ENCODE results near the gene KNL1. TPM values are rescaled to one million over a fixed set of nuclear protein-coding genes. Genes with fewer than 3 reads are reported as not detected.

Gene KNL1, protein sequence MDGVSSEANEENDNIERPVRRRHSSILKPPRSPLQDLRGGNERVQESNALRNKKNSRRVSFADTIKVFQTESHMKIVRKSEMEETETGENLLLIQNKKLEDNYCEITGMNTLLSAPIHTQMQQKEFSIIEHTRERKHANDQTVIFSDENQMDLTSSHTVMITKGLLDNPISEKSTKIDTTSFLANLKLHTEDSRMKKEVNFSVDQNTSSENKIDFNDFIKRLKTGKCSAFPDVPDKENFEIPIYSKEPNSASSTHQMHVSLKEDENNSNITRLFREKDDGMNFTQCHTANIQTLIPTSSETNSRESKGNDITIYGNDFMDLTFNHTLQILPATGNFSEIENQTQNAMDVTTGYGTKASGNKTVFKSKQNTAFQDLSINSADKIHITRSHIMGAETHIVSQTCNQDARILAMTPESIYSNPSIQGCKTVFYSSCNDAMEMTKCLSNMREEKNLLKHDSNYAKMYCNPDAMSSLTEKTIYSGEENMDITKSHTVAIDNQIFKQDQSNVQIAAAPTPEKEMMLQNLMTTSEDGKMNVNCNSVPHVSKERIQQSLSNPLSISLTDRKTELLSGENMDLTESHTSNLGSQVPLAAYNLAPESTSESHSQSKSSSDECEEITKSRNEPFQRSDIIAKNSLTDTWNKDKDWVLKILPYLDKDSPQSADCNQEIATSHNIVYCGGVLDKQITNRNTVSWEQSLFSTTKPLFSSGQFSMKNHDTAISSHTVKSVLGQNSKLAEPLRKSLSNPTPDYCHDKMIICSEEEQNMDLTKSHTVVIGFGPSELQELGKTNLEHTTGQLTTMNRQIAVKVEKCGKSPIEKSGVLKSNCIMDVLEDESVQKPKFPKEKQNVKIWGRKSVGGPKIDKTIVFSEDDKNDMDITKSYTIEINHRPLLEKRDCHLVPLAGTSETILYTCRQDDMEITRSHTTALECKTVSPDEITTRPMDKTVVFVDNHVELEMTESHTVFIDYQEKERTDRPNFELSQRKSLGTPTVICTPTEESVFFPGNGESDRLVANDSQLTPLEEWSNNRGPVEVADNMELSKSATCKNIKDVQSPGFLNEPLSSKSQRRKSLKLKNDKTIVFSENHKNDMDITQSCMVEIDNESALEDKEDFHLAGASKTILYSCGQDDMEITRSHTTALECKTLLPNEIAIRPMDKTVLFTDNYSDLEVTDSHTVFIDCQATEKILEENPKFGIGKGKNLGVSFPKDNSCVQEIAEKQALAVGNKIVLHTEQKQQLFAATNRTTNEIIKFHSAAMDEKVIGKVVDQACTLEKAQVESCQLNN (N-terminal part only)
- 9.8 TPM for polyA plus RNA-seq
- long read RNA-seq, donor 1: 0 reads
- long read RNA-seq, donor 2, full-length matches to known transcripts: 2 of 2 reads
- long read RNA-seq, donor 2, partial matches to known transcripts: 0 of 2 reads
- long read RNA-seq, donor 2, other reads (novel, unspliced or antisense): 0 of 2 reads
- long read RNA-seq, donor 3: 0 reads
- long read RNA-seq, donor 4, full-length matches to known transcripts: 1 of 1 reads
- long read RNA-seq, donor 4, partial matches to known transcripts: 0 of 1 reads
- long read RNA-seq, donor 4, other reads (novel, unspliced or antisense): 0 of 1 reads
- long read RNA-seq, donor 5, full-length matches to known transcripts: 1 of 1 reads
- long read RNA-seq, donor 5, partial matches to known transcripts: 0 of 1 reads
- long read RNA-seq, donor 5, other reads (novel, unspliced or antisense): 0 of 1 reads
- long read RNA-seq, donor 6, full-length matches to known transcripts: 2 of 2 reads
- long read RNA-seq, donor 6, partial matches to known transcripts: 0 of 2 reads
- long read RNA-seq, donor 6, other reads (novel, unspliced or antisense): 0 of 2 reads
- long read RNA-seq, donor 7, full-length matches to known transcripts: 4 of 4 reads
- long read RNA-seq, donor 7, partial matches to known transcripts: 0 of 4 reads
- long read RNA-seq, donor 7, other reads (novel, unspliced or antisense): 0 of 4 reads
- long read RNA-seq, donor 8: 0 reads
- long read RNA-seq, donor 9: 0 reads
- long read RNA-seq, donor 10, full-length matches to known transcripts: 1 of 1 reads
- long read RNA-seq, donor 10, partial matches to known transcripts: 0 of 1 reads
- long read RNA-seq, donor 10, other reads (novel, unspliced or antisense): 0 of 1 reads
- long read RNA-seq, donor 11: 0 reads

GRCh38 chr15:40593588-40594428, at the start of gene KNL1:
TSS of gene KNL1 (plus strand) at chr15:40594249. CDS start at chr15:40602932, 8,683 bp downstream.
- H3K4me3 ChIP-seq (ENCODE audit: low read length): peak within 1 kb of the TSS; percentile 78
- no peaks in the 10 kb centered on the region for H3K9me3 ChIP-seq (ENCODE audit: control insufficient read depth, low read depth, low read length)
- peak; percentile 96 to 98 for DNase-seq
- WGBS (ENCODE audit: insufficient coverage, low lambda C conversion rate): 16% methylated on average over 7 of the region's 41 CpGs
- no peaks in the 10 kb centered on the region for H3K36me3 ChIP-seq (ENCODE audit: control insufficient read depth, insufficient read depth, low read length)
- peaks cover 9% of the 10 kb centered on the region for H3K4me1 ChIP-seq (ENCODE audit: control insufficient read depth, insufficient read depth, low read length)
- peak within 1 kb of the TSS; percentile 89 for H3K27ac ChIP-seq (ENCODE audit: low read length)
- no peaks in the 10 kb centered on the region for H3K27me3 ChIP-seq (ENCODE audit: control insufficient read depth, insufficient read depth, low read length)

- WGBS (ENCODE audit: insufficient coverage, low lambda C conversion rate): no CpG with 5 or more reads among the region's 1 CpG
- H3K36me3 ChIP-seq (ENCODE audit: control insufficient read depth, insufficient read depth, low read length): peaks cover 26% of the 10 kb centered on the region
- no peak for DNase-seq
- no peaks in the 10 kb centered on the region for H3K27me3 ChIP-seq (ENCODE audit: control insufficient read depth, insufficient read depth, low read length)
- peaks cover 3% of the 10 kb centered on the region for H3K4me1 ChIP-seq (ENCODE audit: control insufficient read depth, insufficient read depth, low read length)
- H3K9me3 ChIP-seq (ENCODE audit: control insufficient read depth, low read depth, low read length): no peaks in the 10 kb centered on the region
- no peak overlapping the region for H3K27ac ChIP-seq (ENCODE audit: low read length)
- H3K4me3 ChIP-seq (ENCODE audit: low read length): no peak overlapping the region
These were observed 48.6 kb upstream of the KNL1 start for GRCh38 chr15:40545457-40545856.

GRCh38 chr15:40548610-40549009, 45.4 kb upstream of the KNL1 start:
- no CpG with 5 or more reads among the region's 2 CpGs for WGBS (ENCODE audit: insufficient coverage, low lambda C conversion rate)

DNA sequence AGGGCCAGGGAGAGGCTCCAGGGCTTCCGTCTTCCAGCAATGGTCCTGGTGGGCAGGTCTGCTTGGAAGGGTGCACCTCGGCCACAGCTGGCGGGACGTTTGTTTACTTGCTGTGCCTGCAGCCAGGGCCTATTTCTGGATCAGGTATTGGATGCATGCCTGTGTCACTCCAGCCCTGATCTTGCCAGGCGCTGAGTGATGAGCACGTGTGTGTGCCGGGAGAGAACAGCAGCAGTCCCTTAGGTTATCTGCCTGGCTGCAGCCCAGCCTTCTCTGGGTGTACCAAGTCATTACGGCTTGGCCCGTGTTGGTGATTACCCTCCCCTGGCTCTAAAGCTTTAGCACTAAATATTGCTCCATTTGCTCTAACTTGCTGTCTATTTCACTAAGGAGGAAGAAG, 44.2 kb upstream of the KNL1 start:
- no peaks in the 10 kb centered on the region for H3K27me3 ChIP-seq (ENCODE audit: control insufficient read depth, insufficient read depth, low read length)
- peaks cover 54% of the 10 kb centered on the region for H3K36me3 ChIP-seq (ENCODE audit: control insufficient read depth, insufficient read depth, low read length)
- H3K27ac ChIP-seq (ENCODE audit: low read length): no peak overlapping the region
- H3K4me3 ChIP-seq (ENCODE audit: low read length): no peak overlapping the region
- WGBS (ENCODE audit: insufficient coverage, low lambda C conversion rate): no CpG with 5 or more reads among the region's 9 CpGs
- H3K4me1 ChIP-seq (ENCODE audit: control insufficient read depth, insufficient read depth, low read length): no peaks in the 10 kb centered on the region
- H3K9me3 ChIP-seq (ENCODE audit: control insufficient read depth, low read depth, low read length): no peaks in the 10 kb centered on the region
- no peak for DNase-seq

More at GRCh38 chr15:40548610-40549009, 45.4 kb upstream of the KNL1 start:
- DNase-seq: no peak
- Histone ChIP-seq H3K4me1 (ENCODE audit: control insufficient read depth, insufficient read depth, low read length) (no peaks in the 10 kb centered on the region), H3K9me3 (ENCODE audit: control insufficient read depth, low read depth, low read length) (no peaks in the 10 kb centered on the region), H3K27me3 (ENCODE audit: control insufficient read depth, insufficient read depth, low read length) (no peaks in the 10 kb centered on the region), H3K36me3 (ENCODE audit: control insufficient read depth, insufficient read depth, low read length) (peaks cover 43% of the 10 kb centered on the region), H3K27ac (ENCODE audit: low read length) (no peak overlapping the region), H3K4me3 (ENCODE audit: low read length) (no peak overlapping the region)

DNA sequence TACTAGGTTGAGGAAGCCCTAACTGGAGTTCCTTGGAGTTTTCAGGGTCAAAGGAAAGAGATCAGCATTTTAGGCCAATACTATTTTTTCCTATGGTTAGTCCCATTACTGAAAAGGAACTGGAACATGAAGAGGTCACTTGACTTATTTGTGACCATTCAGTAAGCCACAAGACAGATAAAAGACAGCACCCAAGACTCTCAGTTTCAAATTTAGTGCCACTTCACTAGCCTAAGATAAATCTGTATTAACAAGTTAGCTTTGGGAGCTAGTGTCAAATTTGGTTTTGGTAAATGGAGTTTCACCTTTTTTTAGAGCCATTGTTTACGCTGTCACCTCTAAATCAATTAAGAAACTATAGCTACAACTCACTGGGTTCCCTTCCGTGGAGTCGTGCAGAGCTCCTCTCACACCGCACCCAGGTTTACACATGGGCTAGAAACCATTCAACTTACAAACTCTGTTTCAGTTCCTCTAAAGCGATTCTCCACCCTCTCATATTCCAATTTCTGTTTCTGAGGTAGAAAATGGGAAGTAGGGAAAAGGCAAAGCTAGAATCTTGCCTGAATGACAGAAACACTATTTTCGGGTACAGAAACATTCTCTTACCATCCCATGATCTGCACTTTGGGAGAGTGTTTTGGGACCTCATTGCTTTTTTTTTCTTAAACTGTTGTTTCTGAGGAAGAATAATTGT, 43.6 kb upstream of the KNL1 start:
- H3K4me1 ChIP-seq (ENCODE audit: control insufficient read depth, insufficient read depth, low read length): no peaks in the 10 kb centered on the region
- H3K4me3 ChIP-seq (ENCODE audit: low read length): no peak overlapping the region
- DNase-seq: no peak
- no peaks in the 10 kb centered on the region for H3K27me3 ChIP-seq (ENCODE audit: control insufficient read depth, insufficient read depth, low read length)
- no peaks in the 10 kb centered on the region for H3K9me3 ChIP-seq (ENCODE audit: control insufficient read depth, low read depth, low read length)
- WGBS (ENCODE audit: insufficient coverage, low lambda C conversion rate): 100% methylated on average over 1 of the region's 6 CpGs
- peaks cover 60% of the 10 kb centered on the region for H3K36me3 ChIP-seq (ENCODE audit: control insufficient read depth, insufficient read depth, low read length)
- H3K27ac ChIP-seq (ENCODE audit: low read length): no peak overlapping the region

DNA sequence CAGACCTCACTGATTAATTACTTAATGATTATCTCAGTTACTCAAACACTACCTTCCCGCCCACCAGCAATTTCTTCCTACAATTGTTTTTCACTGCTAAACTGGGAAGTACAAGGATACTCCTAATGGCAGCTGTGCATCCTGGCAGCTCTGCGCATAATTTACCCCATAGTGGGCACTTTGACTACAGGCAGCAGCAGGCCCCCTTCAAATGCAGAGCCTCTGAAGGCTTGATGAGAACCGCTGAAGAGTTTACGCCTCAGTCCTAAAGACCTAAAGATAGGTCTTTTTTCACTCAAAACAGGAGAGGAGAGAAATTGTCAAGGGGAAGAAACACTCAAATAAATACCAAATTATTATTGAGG, 39.9 kb upstream of the KNL1 start:
- DNase-seq: no peak
- peaks cover 56% of the 10 kb centered on the region for H3K36me3 ChIP-seq (ENCODE audit: control insufficient read depth, insufficient read depth, low read length)
- WGBS (ENCODE audit: insufficient coverage, low lambda C conversion rate): no CpG with 5 or more reads among the region's 4 CpGs
- no peak overlapping the region for H3K4me3 ChIP-seq (ENCODE audit: low read length)
- H3K4me1 ChIP-seq (ENCODE audit: control insufficient read depth, insufficient read depth, low read length): no peaks in the 10 kb centered on the region
- no peak overlapping the region for H3K27ac ChIP-seq (ENCODE audit: low read length)
- H3K27me3 ChIP-seq (ENCODE audit: control insufficient read depth, insufficient read depth, low read length): no peaks in the 10 kb centered on the region
- no peaks in the 10 kb centered on the region for H3K9me3 ChIP-seq (ENCODE audit: control insufficient read depth, low read depth, low read length)

GRCh38 chr15:40555876-40556275, 38.2 kb upstream of the KNL1 start:
- Histone ChIP-seq H3K36me3 (ENCODE audit: control insufficient read depth, insufficient read depth, low read length) (peaks cover 44% of the 10 kb centered on the region), H3K27ac (ENCODE audit: low read length) (no peak overlapping the region), H3K4me3 (ENCODE audit: low read length) (no peak overlapping the region), H3K4me1 (ENCODE audit: control insufficient read depth, insufficient read depth, low read length) (no peaks in the 10 kb centered on the region), H3K27me3 (ENCODE audit: control insufficient read depth, insufficient read depth, low read length) (no peaks in the 10 kb centered on the region), H3K9me3 (ENCODE audit: control insufficient read depth, low read depth, low read length) (no peaks in the 10 kb centered on the region)
- WGBS (ENCODE audit: insufficient coverage, low lambda C conversion rate): no CpG with 5 or more reads among the region's 2 CpGs
- no peak for DNase-seq

GRCh38 chr15:40558952-40559742, 34.9 kb upstream of the KNL1 start:
- no peak for DNase-seq
- Histone ChIP-seq H3K4me1 (ENCODE audit: control insufficient read depth, insufficient read depth, low read length) (no peaks in the 10 kb centered on the region), H3K4me3 (ENCODE audit: low read length) (no peak overlapping the region), H3K27me3 (ENCODE audit: control insufficient read depth, insufficient read depth, low read length) (no peaks in the 10 kb centered on the region), H3K27ac (ENCODE audit: low read length) (no peak overlapping the region), H3K36me3 (ENCODE audit: control insufficient read depth, insufficient read depth, low read length) (peaks cover 33% of the 10 kb centered on the region), H3K9me3 (ENCODE audit: control insufficient read depth, low read depth, low read length) (no peaks in the 10 kb centered on the region)
- 100% methylated on average over 1 of the region's 6 CpGs for WGBS (ENCODE audit: insufficient coverage, low lambda C conversion rate)

All from large intestine (tissue), 12 donors.